GM12878 (cell line): ENCODE measurements around the gene SH2D5. TPM values are rescaled to one million over a fixed set of nuclear protein-coding genes. Genes with fewer than 3 reads are reported as not detected.

Experiments used
- ATAC-seq: fragments of 200-7000 bp; cut with Tn5 transposase; 3 replicates; pipeline ENCODE4 v1.9.1; 2020; ENCODE audit warnings: mild to moderate bottlenecking, moderate library complexity
- BruUV-seq: library from RNA; stranded (reverse); fragments of 400-500 nt; replicated peaks from 2 replicates; lab custom pipeline; 2021; lab: Mats Ljungman, UMichigan
- CTCF ChIA-PET: fragments of 300-600 bp; sonication (Branson Sonifier 250); formaldehyde crosslinking; extraction: SDS; loops from one replicate; lab custom pipeline; 2021; ENCODE audit warnings: inconsistent platforms; lab: Yijun Ruan, JAX
- POLR2A ChIA-PET: fragments of 350-600 bp; formaldehyde crosslinking; extraction: SDS; loops from one replicate; lab custom pipeline; 2021; ENCODE audit warnings: inconsistent platforms; lab: Charles Lee
- RAD21 ChIA-PET: fragments of 300-600 bp; sonication (Branson Sonifier 250); formaldehyde crosslinking; loops from one replicate; lab custom pipeline; 2023; ENCODE audit warnings: antibody characterized with exemption; ENCODE audit not compliant: unreplicated experiment; lab: Charles Lee
- SMC1A ChIA-PET: fragments of 300-600 bp; sonication (Branson Sonifier 250); formaldehyde crosslinking; loops from one replicate; lab custom pipeline; 2023; ENCODE audit not compliant: unreplicated experiment, uncharacterized antibody; lab: Charles Lee
- DNase-seq: peaks from one replicate; pipeline ENCODE4 v3.0.0-alpha.2; 2011; ENCODE audit warnings: low read depth, low spot score
- FAIRE-seq: peaks from 3 replicates; lab custom pipeline; 2011; peaks lifted over from hg19 to GRCh38; lab: Jason Lieb, UNC
- H2AFZ ChIP-seq: 2 replicates; pipeline ENCODE4 v1.6.0; 2011; ENCODE audit warnings: low read depth, low read length, control low read depth; ENCODE audit not compliant: control insufficient read depth
- H3K27ac ChIP-seq: 2 replicates; pipeline ENCODE4 v1.5.1; 2011; ENCODE audit warnings: control low read depth; ENCODE audit not compliant: control insufficient read depth, insufficient read depth
- H3K27me3 ChIP-seq, 2 experiments: replicated peaks in 1 of 2; 2 replicates each; pipeline versions ENCODE4 v1.6.0 to v1.6.1; 2011; ENCODE audit warnings: low read length in 1 of 2; ENCODE audit not compliant: control insufficient read depth in 2 of 2, insufficient read depth in 2 of 2
- H3K36me3 ChIP-seq, 2 experiments: 2 replicates each; pipeline ENCODE4 v1.5.1; 2011; ENCODE audit warnings: low read length in 1 of 2; ENCODE audit not compliant: control insufficient read depth in 2 of 2, insufficient read depth in 2 of 2
- H3K4me1 ChIP-seq: 2 replicates; pipeline ENCODE4 v1.6.1; 2011; ENCODE audit warnings: mild to moderate bottlenecking, low read length, moderate library complexity, mixed read lengths; ENCODE audit not compliant: control insufficient read depth, insufficient read depth
- H3K4me2 ChIP-seq: 2 replicates; pipeline ENCODE4 v1.6.0; 2011; ENCODE audit warnings: control low read depth; ENCODE audit not compliant: control insufficient read depth, insufficient read depth
- H3K4me3 ChIP-seq: fragments of 200-600 bp; sonication (generic); 2 replicates; pipeline ENCODE4 v1.5.1; 2016
- H3K79me2 ChIP-seq: 2 replicates; pipeline ENCODE4 v1.6.0; 2011; ENCODE audit warnings: low read length; ENCODE audit not compliant: control insufficient read depth, insufficient read depth
- H3K9ac ChIP-seq: 2 replicates; pipeline ENCODE4 v1.8.0; 2011; ENCODE audit warnings: low read length, control low read depth, mixed read lengths; ENCODE audit not compliant: control insufficient read depth, insufficient read depth
- H3K9me3 ChIP-seq: replicated peaks from 3 replicates; pipeline ENCODE4 v1.5.1; 2011; ENCODE audit warnings: mild to moderate bottlenecking, low read length; ENCODE audit not compliant: control insufficient read depth, insufficient read depth
- H4K20me1 ChIP-seq: 2 replicates; pipeline ENCODE4 v1.6.0; 2011; ENCODE audit not compliant: control insufficient read depth, insufficient read depth
- PML ChIP-seq: IDR thresholded peaks from 2 replicates; pipeline ENCODE4 v1.6.1; 2012; ENCODE audit warnings: low read length, inconsistent platforms
- POLR2AphosphoS2 ChIP-seq: IDR thresholded peaks from 2 replicates; pipeline ENCODE4 v1.6.1; 2011; ENCODE audit warnings: low read depth, mild to moderate bottlenecking, low read length, improper control_type of control experiment, moderate library complexity
- SMARCA5 ChIP-seq: fragments of 450-650 bp; IDR thresholded peaks from 2 replicates; pipeline ENCODE4 v1.6.1; 2017; ENCODE audit warnings: mild to moderate bottlenecking
- ZNF384 ChIP-seq: IDR thresholded peaks from 2 replicates; pipeline ENCODE4 v1.6.1; 2012; ENCODE audit warnings: low read depth, mild to moderate bottlenecking, low read length, improper control_type of control experiment, borderline replicate concordance
- WGBS: methylation state at CpG from one replicate; pipeline ENCODE4 v1.1.6; 2016; ENCODE audit warnings: low lambda C conversion rate; ENCODE audit not compliant: insufficient replicate concordance, insufficient coverage; ENCODE audit errors: missing lambda C conversion rate; 5-methylcytosine and 5-hydroxymethylcytosine counted together
- in situ Hi-C: fragments of 300-500 bp; cut with MboI; formaldehyde crosslinking; loops from 9 replicates; pipeline ENCODE4 v1.14.3; 2018; ENCODE audit warnings: mixed read lengths
- intact Hi-C: fragments of 100-400 bp; cut with micrococcal nuclease; formaldehyde crosslinking; loops from one replicate; pipeline ENCODE4 v1.14.2; 2022; ENCODE audit not compliant: unreplicated experiment
- polyA plus RNA-seq, 11 experiments: library from polyadenylated mRNA; depleted of rRNA in 4 of 11; unstranded in 6 of 11; stranded (reverse) in 5 of 11; fragments of >200 nt; fragmentation: Nextera tagmentation in 4 of 11; fragmentation: Illumina TruSeq in 1 of 11; extraction: Ambion mirVana in 4 of 11; extraction: Trizol in 1 of 11; gene quantifications; 1 replicate in 1 of 11; 2 replicates in 10 of 11; pipeline versions ENCODE4 v1.2.1 to v1.2.3, GENCODE V29; 2011 to 2016; ENCODE audit warnings: inconsistent platforms in 2 of 11, missing spikeins in 2 of 11, low read depth in 1 of 11
- total RNA-seq, 4 experiments: library from RNA; depleted of rRNA in 3 of 4; stranded (reverse); fragments of >200 nt in 3 of 4; fragmentation: Illumina TruSeq in 1 of 4; extraction: Trizol in 1 of 4; gene quantifications; 2 replicates each; pipeline versions ENCODE4 v1.2.1 to v1.2.3, GENCODE V29; 2013 to 2021
- TF ChIP-seq, protein P1 (sequence below): fragments of 450-650 bp; formaldehyde crosslinking; IDR thresholded peaks from 2 replicates; pipeline ENCODE4 v1.4.0; 2022; ENCODE audit warnings: mild to moderate bottlenecking, moderate library complexity
- TF ChIP-seq, protein P2 (sequence below): fragments of 150-350 bp; IDR thresholded peaks from 2 replicates; pipeline ENCODE4 v1.6.1; 2014; ENCODE audit warnings: mild to moderate bottlenecking, low read depth, low read length
- TF ChIP-seq, protein P3 (sequence below): fragments of 450-650 bp; IDR thresholded peaks from 2 replicates; pipeline ENCODE4 v1.6.1; 2018; ENCODE audit warnings: mild to moderate bottlenecking, low read depth, moderate library complexity; ENCODE audit not compliant: partially characterized antibody
- TF ChIP-seq, protein P4 (sequence below): fragments of 450-650 bp; IDR thresholded peaks from 2 replicates; pipeline ENCODE4 v1.6.1; 2017; ENCODE audit warnings: mild to moderate bottlenecking

Gene SH2D5
- total and polyA plus RNA-seq, 10 of the 15 experiments (the other 5 are each of a cell fraction or from before 2014, with no cell fraction given): 0.03 to 0.62 (median 0.20) TPM; not detected in 3

DNA sequence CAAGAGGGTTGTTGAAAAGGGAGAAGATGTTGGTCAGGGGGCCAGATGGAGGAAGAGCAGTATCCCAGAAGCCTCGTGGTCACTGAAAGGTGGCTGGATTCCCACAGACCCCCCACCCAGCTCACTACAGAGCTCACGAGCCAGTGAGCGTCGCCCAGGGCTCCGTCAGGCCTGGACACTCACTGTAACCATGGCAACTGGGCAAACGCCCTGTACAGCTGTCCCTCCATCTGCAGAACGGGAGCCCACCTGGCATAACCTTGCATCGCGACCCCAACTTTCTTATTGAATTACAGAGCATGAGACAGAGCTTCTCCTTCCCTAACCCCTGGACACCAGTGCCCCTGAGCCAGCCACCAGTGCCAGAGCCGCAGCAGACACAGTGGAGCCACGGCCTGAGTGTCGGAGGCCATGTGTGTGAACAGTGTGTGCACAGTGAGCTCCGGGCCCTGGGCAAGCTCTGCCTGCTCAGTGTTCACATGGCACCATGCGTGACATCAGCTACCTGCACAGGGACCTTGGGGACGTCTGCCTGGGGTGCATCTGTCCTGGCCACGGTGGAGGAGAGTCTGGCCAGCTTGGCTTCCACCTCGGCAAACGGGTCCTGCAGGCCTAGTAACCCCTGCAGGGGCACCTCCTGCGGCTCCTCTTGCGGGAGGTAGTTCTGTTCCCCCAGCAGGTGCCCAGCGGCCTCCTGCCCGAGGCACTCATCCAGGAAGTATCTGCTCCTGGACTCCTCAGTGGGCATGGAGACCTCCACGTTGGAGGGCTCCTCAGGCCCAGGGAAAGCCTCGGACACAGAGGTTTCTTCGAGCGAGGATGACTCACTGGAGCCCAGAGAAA, 45.4 kb downstream of the SH2D5 start:
- FAIRE-seq: no peak
- SMC1A ChIA-PET: no interaction called here
- no peaks in the 10 kb centered on the region for H3K4me1 ChIP-seq
- no peak for DNase-seq
- H3K9me3 ChIP-seq: no peaks in the 10 kb centered on the region
- no peaks in the 10 kb centered on the region; a peak in 2 of 4 replicates for H3K27me3 ChIP-seq
- no peak overlapping the region for H3K9ac ChIP-seq
- H3K27ac ChIP-seq: no peak overlapping the region
- H3K4me2 ChIP-seq: no peak overlapping the region
- intact Hi-C loops: no loop called here
- POLR2A ChIA-PET: interaction anchor here (0.6 kb wide), 1 partner anchor 521 kb away, joined by 3 read pairs; no protein-coding TSS in a partner anchor
- H3K4me3 ChIP-seq: no peak overlapping the region
- no peak overlapping the region for H2AFZ ChIP-seq
- no peak for ATAC-seq
- no peaks in the 10 kb centered on the region for H3K79me2 ChIP-seq
- in situ Hi-C loops: no loop called here
- RAD21 ChIA-PET: no interaction called here
- H3K36me3 ChIP-seq: no peaks in the 10 kb centered on the region
- CTCF ChIA-PET: interaction anchor here (1.9 kb wide), 1 partner anchor 10 kb away, joined by 6 read pairs; no protein-coding TSS in a partner anchor
- BruUV-seq: no TSS peak
- 31% methylated on average over 26 of the region's 26 CpGs for WGBS
- TF ChIP-seq SMARCA5: no peak
- TF ChIP-seq PML: no peak
- TF ChIP-seq, protein P1, sequence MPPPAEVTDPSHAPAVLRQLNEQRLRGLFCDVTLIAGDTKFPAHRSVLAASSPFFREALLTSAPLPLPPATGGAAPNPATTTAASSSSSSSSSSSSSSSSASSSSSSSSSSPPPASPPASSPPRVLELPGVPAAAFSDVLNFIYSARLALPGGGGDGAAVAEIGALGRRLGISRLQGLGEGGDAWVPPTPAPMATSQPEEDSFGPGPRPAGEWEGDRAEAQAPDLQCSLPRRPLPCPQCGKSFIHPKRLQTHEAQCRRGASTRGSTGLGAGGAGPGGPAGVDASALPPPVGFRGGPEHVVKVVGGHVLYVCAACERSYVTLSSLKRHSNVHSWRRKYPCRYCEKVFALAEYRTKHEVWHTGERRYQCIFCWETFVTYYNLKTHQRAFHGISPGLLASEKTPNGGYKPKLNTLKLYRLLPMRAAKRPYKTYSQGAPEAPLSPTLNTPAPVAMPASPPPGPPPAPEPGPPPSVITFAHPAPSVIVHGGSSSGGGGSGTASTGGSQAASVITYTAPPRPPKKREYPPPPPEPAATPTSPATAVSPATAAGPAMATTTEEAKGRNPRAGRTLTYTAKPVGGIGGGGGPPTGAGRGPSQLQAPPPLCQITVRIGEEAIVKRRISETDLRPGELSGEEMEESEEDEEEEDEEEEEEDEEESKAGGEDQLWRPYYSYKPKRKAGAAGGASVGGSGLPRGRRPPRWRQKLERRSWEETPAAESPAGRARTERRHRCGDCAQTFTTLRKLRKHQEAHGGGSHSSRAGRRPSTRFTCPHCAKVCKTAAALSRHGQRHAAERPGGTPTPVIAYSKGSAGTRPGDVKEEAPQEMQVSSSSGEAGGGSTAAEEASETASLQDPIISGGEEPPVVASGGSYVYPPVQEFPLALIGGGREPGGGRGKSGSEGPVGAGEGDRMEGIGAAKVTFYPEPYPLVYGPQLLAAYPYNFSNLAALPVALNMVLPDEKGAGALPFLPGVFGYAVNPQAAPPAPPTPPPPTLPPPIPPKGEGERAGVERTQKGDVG (CRISPR knock-in tag): no peak
- TF ChIP-seq, protein P2, sequence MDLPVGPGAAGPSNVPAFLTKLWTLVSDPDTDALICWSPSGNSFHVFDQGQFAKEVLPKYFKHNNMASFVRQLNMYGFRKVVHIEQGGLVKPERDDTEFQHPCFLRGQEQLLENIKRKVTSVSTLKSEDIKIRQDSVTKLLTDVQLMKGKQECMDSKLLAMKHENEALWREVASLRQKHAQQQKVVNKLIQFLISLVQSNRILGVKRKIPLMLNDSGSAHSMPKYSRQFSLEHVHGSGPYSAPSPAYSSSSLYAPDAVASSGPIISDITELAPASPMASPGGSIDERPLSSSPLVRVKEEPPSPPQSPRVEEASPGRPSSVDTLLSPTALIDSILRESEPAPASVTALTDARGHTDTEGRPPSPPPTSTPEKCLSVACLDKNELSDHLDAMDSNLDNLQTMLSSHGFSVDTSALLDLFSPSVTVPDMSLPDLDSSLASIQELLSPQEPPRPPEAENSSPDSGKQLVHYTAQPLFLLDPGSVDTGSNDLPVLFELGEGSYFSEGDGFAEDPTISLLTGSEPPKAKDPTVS: no peak
- no peak for TF ChIP-seq POLR2AphosphoS2
- no peak for TF ChIP-seq ZNF384
- TF ChIP-seq, protein P3, sequence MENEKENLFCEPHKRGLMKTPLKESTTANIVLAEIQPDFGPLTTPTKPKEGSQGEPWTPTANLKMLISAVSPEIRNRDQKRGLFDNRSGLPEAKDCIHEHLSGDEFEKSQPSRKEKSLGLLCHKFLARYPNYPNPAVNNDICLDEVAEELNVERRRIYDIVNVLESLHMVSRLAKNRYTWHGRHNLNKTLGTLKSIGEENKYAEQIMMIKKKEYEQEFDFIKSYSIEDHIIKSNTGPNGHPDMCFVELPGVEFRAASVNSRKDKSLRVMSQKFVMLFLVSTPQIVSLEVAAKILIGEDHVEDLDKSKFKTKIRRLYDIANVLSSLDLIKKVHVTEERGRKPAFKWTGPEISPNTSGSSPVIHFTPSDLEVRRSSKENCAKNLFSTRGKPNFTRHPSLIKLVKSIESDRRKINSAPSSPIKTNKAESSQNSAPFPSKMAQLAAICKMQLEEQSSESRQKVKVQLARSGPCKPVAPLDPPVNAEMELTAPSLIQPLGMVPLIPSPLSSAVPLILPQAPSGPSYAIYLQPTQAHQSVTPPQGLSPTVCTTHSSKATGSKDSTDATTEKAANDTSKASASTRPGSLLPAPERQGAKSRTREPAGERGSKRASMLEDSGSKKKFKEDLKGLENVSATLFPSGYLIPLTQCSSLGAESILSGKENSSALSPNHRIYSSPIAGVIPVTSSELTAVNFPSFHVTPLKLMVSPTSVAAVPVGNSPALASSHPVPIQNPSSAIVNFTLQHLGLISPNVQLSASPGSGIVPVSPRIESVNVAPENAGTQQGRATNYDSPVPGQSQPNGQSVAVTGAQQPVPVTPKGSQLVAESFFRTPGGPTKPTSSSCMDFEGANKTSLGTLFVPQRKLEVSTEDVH: no peak
- TF ChIP-seq, protein P4, sequence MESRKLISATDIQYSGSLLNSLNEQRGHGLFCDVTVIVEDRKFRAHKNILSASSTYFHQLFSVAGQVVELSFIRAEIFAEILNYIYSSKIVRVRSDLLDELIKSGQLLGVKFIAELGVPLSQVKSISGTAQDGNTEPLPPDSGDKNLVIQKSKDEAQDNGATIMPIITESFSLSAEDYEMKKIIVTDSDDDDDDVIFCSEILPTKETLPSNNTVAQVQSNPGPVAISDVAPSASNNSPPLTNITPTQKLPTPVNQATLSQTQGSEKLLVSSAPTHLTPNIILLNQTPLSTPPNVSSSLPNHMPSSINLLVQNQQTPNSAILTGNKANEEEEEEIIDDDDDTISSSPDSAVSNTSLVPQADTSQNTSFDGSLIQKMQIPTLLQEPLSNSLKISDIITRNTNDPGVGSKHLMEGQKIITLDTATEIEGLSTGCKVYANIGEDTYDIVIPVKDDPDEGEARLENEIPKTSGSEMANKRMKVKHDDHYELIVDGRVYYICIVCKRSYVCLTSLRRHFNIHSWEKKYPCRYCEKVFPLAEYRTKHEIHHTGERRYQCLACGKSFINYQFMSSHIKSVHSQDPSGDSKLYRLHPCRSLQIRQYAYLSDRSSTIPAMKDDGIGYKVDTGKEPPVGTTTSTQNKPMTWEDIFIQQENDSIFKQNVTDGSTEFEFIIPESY: no peak
- no peaks in the 10 kb centered on the region for H4K20me1 ChIP-seq
